ENCODE measurements around the gene ATP5F1D. TPM values are rescaled to one million over a fixed set of nuclear protein-coding genes. Genes with fewer than 3 reads are reported as not detected.
A peak's percentile ranks its signal among the peaks of the same experiment; 100 is the strongest.

Gene ATP5F1D
- total and polyA plus RNA-seq, 2 of the 13 experiments (the other 11 are each of a cell fraction or from before 2014, with no cell fraction given): 39.4 to 78.7 TPM

- TF ChIP-seq NFYB (CRISPR knock-in tag; IDR thresholded peaks at IDR 0.05): peak; percentile 79
- TF ChIP-seq MED1 (CRISPR knock-in tag; IDR thresholded peaks at IDR 0.05): no peak; the same call in 1 of the 2 replicates
- no peak; the same call in 1 of the 2 replicates for TF ChIP-seq ZNF639 (CRISPR knock-in tag; conservative IDR thresholded peaks at IDR 0.05)
- no peak for TF ChIP-seq RBAK (CRISPR knock-in tag; IDR thresholded peaks at IDR 0.05)
- TF ChIP-seq FUBP1 (CRISPR knock-in tag; IDR thresholded peaks at IDR 0.05; ENCODE audit: borderline replicate concordance): peak; percentile 80; the same call in 1 of the 2 replicates
- no peak for TF ChIP-seq MEF2D (CRISPR knock-in tag; IDR thresholded peaks at IDR 0.05)
- no peak for TF ChIP-seq ADNP (CRISPR knock-in tag; IDR thresholded peaks at IDR 0.05)
- peak; percentile 95 for TF ChIP-seq RBFOX2 (IDR thresholded peaks at IDR 0.05; ENCODE audit: low read depth, low read length)
- no peak for TF ChIP-seq ZNF652 (CRISPR knock-in tag; IDR thresholded peaks at IDR 0.05; ENCODE audit: borderline replicate concordance, low read depth)
- TF ChIP-seq ZNF674 (CRISPR knock-in tag; IDR thresholded peaks at IDR 0.05; ENCODE audit: low read depth): peak; percentile 70; the same call in 1 of the 2 replicates
- TF ChIP-seq GPBP1L1 (CRISPR knock-in tag; IDR thresholded peaks at IDR 0.05): no peak
- no peak; the same call in 1 of the 2 replicates for TF ChIP-seq HIC2 (CRISPR knock-in tag; IDR thresholded peaks at IDR 0.05; ENCODE audit: low read depth)
- TF ChIP-seq PREB (CRISPR knock-in tag; IDR thresholded peaks at IDR 0.05): no peak
- no peak; the same call in 1 of the 2 replicates for TF ChIP-seq NR2F2 (IDR thresholded peaks at IDR 0.05; ENCODE audit: borderline replicate concordance, low read depth)
- no peak for TF ChIP-seq TRIM22 (IDR thresholded peaks at IDR 0.05)
- no peak for TF ChIP-seq BRCA1 (CRISPR knock-in tag; IDR thresholded peaks at IDR 0.05)
- peak; percentile 84 for TF ChIP-seq POLR2G (IDR thresholded peaks at IDR 0.05; ENCODE audit: low read depth, low read length)
- peak; percentile 97 for TF ChIP-seq ZNF776 (CRISPR knock-in tag; IDR thresholded peaks at IDR 0.05)
- TF ChIP-seq ZNF605 (CRISPR knock-in tag; IDR thresholded peaks at IDR 0.05): 0 out of 2 replicates have a peak, but pooled peaks have one; percentile 1
- peak; percentile 99 for TF ChIP-seq ZC3H13 (CRISPR knock-in tag; IDR thresholded peaks at IDR 0.05)
- TF ChIP-seq GATAD2A (CRISPR knock-in tag; IDR thresholded peaks at IDR 0.05): no peak
- no peak for TF ChIP-seq ONECUT2 (CRISPR knock-in tag; IDR thresholded peaks at IDR 0.05)
Observed at GRCh38 chr19:1275260-1275975, 33.9 kb downstream of the ATP5F1D start, which contains the start of gene FAM174C (continued).

All from HepG2 (cell line).